GM20000 (cell line): Measurements from ENCODE around the gene E4F1.

Experiments
- DNase-seq: peaks from one replicate; pipeline ENCODE4 v3.0.0; 2012; ENCODE audit warnings: low spot score
- TF ChIP-seq, protein P1 (sequence below): IDR thresholded peaks from 2 replicates; pipeline ENCODE4 v1.5.1; 2012; ENCODE audit warnings: mild to moderate bottlenecking, control low read depth; ENCODE audit errors: extremely low read depth, missing control alignments

Gene E4F1, protein sequence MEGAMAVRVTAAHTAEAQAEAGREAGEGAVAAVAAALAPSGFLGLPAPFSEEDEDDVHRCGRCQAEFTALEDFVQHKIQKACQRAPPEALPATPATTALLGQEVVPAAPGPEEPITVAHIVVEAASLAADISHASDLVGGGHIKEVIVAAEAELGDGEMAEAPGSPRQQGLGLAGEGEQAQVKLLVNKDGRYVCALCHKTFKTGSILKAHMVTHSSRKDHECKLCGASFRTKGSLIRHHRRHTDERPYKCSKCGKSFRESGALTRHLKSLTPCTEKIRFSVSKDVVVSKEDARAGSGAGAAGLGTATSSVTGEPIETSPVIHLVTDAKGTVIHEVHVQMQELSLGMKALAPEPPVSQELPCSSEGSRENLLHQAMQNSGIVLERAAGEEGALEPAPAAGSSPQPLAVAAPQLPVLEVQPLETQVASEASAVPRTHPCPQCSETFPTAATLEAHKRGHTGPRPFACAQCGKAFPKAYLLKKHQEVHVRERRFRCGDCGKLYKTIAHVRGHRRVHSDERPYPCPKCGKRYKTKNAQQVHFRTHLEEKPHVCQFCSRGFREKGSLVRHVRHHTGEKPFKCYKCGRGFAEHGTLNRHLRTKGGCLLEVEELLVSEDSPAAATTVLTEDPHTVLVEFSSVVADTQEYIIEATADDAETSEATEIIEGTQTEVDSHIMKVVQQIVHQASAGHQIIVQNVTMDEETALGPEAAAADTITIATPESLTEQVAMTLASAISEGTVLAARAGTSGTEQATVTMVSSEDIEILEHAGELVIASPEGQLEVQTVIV

DNA sequence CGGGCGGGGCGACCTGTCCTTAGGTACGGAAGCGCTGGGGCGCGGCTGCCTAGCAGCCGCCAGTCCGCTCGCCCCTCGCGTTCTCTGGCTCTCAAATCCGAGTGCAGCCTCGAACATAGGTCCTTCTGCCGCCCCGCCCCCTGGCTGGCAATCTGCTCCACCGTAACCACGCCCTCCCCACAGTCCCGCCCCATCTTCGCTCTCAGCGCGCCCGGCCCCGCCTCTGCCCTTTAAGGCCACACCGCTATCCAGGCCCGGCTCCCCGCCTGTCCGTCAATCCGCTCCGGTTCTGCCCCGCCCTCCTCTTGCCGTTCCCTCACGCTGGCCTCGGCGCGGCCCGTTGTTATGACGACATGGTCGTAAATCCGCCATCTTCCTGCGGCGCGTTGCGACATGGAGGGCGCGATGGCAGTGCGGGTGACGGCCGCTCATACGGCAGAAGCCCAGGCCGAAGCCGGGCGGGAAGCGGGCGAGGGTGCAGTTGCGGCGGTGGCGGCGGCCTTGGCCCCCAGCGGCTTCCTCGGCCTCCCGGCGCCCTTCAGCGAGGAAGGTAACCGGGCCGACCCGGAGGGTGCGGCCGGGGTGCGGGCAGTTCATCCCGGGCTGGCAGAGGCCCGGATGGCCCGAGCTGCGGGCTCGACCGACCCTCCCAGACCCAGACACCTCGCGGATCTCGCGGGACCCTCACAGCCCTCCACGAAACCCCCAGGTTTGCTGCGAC lies at the start of gene E4F1:
Gene E4F1, plus strand, starts transcription at position 371 of the 721 bp plus-strand sequence. Its CDS starts 23 bp downstream, at position 394.
- TF ChIP-seq, protein P1, sequence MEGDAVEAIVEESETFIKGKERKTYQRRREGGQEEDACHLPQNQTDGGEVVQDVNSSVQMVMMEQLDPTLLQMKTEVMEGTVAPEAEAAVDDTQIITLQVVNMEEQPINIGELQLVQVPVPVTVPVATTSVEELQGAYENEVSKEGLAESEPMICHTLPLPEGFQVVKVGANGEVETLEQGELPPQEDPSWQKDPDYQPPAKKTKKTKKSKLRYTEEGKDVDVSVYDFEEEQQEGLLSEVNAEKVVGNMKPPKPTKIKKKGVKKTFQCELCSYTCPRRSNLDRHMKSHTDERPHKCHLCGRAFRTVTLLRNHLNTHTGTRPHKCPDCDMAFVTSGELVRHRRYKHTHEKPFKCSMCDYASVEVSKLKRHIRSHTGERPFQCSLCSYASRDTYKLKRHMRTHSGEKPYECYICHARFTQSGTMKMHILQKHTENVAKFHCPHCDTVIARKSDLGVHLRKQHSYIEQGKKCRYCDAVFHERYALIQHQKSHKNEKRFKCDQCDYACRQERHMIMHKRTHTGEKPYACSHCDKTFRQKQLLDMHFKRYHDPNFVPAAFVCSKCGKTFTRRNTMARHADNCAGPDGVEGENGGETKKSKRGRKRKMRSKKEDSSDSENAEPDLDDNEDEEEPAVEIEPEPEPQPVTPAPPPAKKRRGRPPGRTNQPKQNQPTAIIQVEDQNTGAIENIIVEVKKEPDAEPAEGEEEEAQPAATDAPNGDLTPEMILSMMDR = no peak
- DNase-seq = peak; percentile 100

DNA sequence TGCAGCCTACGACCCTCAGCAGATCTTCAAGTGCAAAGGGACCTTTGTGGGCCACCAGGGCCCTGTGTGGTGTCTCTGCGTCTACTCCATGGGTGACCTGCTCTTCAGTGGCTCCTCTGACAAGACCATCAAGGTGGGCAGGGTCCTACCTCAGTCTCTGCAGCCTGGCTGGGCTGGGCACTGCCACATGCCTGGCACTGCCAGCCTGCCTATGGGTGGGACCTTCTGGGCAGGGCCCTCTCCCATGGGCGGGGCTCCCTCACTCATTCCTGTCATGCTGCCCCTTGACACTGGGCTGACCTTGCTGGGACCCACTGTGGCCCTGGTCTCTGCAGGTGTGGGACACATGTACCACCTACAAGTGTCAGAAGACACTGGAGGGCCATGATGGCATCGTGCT lies 49.5 kb upstream of the E4F1 start:
- TF ChIP-seq, protein P1 = no peak
- DNase-seq = no peak

DNA sequence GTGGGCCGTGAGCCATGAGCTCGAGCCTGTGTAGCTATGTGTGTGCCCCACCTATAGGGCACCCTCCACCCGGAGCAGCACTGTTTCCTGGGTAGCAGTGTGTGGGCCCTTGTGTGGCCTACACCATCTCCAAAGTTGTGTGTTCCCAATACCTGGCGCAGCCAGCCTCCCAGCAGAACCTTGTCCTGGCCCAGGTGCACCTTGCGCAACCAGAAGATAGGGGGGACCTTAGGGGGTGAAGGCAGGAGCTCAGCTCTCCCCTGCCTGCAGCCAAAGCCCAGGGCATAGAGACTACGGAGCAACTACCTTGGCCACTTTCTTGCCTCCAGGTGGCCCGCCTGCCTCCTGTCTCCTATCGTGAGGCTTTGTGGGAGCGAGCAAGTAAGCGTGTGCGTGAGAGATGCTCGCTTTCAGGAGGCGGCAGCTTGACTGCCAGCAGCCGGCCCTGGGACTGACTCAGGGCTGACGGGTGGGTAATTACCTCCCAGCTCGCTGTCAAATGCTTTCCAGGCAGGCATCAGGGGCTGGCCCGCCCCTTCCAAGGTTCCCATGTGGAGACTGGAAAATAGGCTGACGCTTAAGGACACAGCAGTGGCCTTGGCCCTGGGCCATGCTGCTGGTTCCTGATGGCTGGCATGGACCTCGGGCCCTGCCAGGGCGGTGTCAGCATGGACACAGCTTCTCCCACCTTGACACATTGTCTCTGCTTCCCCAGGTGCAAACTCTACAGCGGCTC lies 48.8 kb upstream of the E4F1 start:
- DNase-seq = no peak
- TF ChIP-seq, protein P1 = no peak

DNA sequence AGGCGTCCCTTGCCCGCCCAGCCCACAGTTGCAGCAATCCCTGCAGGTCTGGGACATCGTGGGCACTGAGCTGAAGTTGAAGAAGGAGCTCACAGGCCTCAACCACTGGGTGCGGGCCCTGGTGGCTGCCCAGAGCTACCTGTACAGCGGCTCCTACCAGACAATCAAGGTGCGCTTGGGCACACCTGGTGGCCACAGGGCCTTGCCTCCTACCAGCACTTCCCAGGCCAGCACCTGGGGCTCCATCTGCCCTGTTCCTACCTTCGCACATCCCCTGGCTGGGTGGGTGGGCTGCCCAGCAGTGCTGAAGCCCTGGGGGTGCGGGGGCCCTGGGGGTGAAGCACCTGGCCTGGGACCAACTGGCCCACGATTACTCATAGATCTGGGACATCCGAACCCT lies 47.9 kb upstream of the E4F1 start:
- TF ChIP-seq, protein P1 = no peak
- no peak for DNase-seq

DNA sequence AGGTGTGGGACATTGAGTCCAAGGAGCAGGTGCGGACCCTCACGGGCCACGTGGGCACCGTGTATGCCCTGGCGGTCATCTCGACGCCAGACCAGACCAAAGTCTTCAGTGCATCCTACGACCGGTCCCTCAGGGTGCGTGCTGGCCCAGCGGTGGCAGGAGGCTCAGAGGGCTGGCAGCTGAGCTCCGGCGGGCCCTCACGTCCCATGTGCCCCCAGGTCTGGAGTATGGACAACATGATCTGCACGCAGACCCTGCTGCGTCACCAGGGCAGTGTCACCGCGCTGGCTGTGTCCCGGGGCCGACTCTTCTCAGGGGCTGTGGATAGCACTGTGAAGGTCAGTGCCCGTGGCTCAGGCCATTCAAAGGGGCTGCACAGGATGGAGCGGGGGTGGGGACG lies 47.3 kb upstream of the E4F1 start:
- TF ChIP-seq, protein P1 = no peak
- no peak for DNase-seq

- no peak for DNase-seq
Measured at GRCh38 chr16:2177101-2177500, 46.3 kb upstream of the E4F1 start.

More at GRCh38 chr16:2177101-2177500, 46.3 kb upstream of the E4F1 start:
- TF ChIP-seq, protein P1 = no peak
